Left lung (tissue), 10 donors: ENCODE results near the gene MTHFD1L. TPM values are rescaled to one million over a fixed set of nuclear protein-coding genes. Genes with fewer than 3 reads are reported as not detected.
A peak's percentile ranks its signal among the peaks of the same experiment; 100 is the strongest.

ENCODE experiments used
- ATAC-seq: fragments of 200-7000 bp; cut with Tn5 transposase; one replicate; pipeline ENCODE4 v1.9.1; 2020; ENCODE audit warnings: moderate library complexity
- DNase-seq, 4 donors: peaks; one replicate each; pipeline ENCODE4 v3.0.0-alpha.2; 2013 to 2020
- H3K27ac ChIP-seq, 2 donors: fragments of 200-600 bp; sonication (generic) in 1 of 2; one replicate each; pipeline versions ENCODE4 v1.5.0 to v1.8.0; 2020 to 2021
- H3K27me3 ChIP-seq, 2 donors: fragments of 200-600 bp; sonication (generic) in 1 of 2; one replicate each; pipeline versions ENCODE4 v1.5.0 to v1.8.0; 2020 to 2021
- H3K36me3 ChIP-seq, 2 donors: fragments of 200-600 bp; sonication (generic) in 1 of 2; one replicate each; pipeline versions ENCODE4 v1.5.0 to v1.8.0; 2020 to 2021
- H3K4me1 ChIP-seq, 2 donors: fragments of 200-600 bp; one replicate each; pipeline ENCODE4 v1.8.0; 2021
- H3K4me3 ChIP-seq, 2 donors: fragments of 200-600 bp; sonication (generic) in 1 of 2; one replicate each; pipeline versions ENCODE4 v1.5.0 to v1.8.0; 2020 to 2021; ENCODE audit warnings: mild to moderate bottlenecking in 1 of 2
- H3K9me3 ChIP-seq, 2 donors: fragments of 200-600 bp; sonication (generic) in 1 of 2; one replicate each; pipeline versions ENCODE4 v1.5.0 to v1.8.0; 2020 to 2021
- intact Hi-C, 2 donors: fragments of 100-400 bp; cut with DNase I; formaldehyde crosslinking; loops; one replicate each; pipeline versions ENCODE4 v1.11.2 to v1.14.2; 2022
- polyA plus RNA-seq, 6 donors: library from polyadenylated mRNA; unstranded; fragments of 120-200 nt; gene quantifications; one replicate each; pipeline ENCODE4 v1.2.1, GENCODE V29; 2013; ENCODE audit not compliant: insufficient read length in 6 of 6
- total RNA-seq, 2 donors: library from RNA; stranded (reverse); fragmentation: NEBNext Ultra II Directional; extraction: Animal tissue kit (Norgen Biotek cat#: 25700); gene quantifications; one replicate each; pipeline ENCODE4 v1.2.1, GENCODE V29; 2021
- TF ChIP-seq, protein P1 (sequence below), 2 donors: fragments of 200-600 bp; sonication (generic) in 1 of 2; IDR thresholded peaks; one replicate each; pipeline versions ENCODE4 v1.5.0 to v1.8.0; 2021; ENCODE audit warnings: antibody characterized with exemption in 2 of 2
- donor health status: DM: no; HTN: yes; CAD: no.
- donor health status: DM: no; HTN: no; CAD: no.

MTHFD1L gene
- total and polyA plus RNA-seq, 8 donors = 11.9 to 38.2 (median 16.0) TPM

DNA sequence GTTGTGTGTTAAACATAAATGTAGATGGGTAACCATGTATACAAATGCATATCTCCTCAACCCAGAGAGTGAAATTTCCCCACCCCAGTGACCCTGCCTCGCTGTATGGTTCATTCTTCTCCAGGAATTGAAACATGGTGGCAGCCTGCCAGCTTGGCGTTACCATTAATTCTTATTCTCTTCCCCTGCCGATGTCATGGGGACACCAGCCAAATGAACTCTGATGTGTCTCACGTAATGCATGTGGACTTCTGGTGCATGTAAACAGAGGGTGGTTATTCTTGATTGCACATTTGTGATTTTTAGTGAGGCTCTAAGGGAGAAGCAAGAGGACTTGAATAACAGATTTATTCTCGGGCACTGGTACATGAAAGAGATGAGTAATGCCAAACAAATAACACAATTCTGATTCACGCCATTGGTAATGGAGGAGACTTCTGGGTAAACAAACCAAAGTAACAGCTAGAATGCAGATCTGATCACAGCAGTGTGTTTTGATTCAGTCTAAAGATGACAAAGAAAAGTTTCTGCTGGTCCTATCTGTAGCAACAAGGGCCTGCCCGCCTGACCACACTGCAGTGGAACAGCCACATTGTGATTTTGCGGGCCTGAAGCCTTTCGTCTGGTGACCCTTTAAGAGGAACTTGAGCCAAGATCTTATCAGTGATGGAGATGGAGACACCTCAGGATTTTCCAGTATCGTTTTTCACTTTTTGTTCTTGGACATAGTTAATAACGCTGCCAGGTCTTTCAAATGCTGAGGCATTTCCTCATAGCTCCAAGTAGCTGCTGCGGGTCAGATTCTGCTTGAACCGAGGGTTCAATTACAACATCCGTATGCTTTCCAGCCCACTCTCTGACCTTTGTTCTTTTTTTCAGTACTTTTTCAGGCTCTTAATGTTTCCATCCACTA lies 202.4 kb downstream of the MTHFD1L start:
- Histone ChIP-seq H3K9me3 (no peaks in the 10 kb centered on the region), H3K4me3 (no peak overlapping the region), H3K36me3 (no peaks in the 10 kb centered on the region), H3K4me1 (peaks cover 8 to 19% of the 10 kb centered on the region in 2 donors), H3K27ac (peak overlapping the region; percentile 39 to 58), H3K27me3 (no peaks in the 10 kb centered on the region)
- TF ChIP-seq, protein P1, sequence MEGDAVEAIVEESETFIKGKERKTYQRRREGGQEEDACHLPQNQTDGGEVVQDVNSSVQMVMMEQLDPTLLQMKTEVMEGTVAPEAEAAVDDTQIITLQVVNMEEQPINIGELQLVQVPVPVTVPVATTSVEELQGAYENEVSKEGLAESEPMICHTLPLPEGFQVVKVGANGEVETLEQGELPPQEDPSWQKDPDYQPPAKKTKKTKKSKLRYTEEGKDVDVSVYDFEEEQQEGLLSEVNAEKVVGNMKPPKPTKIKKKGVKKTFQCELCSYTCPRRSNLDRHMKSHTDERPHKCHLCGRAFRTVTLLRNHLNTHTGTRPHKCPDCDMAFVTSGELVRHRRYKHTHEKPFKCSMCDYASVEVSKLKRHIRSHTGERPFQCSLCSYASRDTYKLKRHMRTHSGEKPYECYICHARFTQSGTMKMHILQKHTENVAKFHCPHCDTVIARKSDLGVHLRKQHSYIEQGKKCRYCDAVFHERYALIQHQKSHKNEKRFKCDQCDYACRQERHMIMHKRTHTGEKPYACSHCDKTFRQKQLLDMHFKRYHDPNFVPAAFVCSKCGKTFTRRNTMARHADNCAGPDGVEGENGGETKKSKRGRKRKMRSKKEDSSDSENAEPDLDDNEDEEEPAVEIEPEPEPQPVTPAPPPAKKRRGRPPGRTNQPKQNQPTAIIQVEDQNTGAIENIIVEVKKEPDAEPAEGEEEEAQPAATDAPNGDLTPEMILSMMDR (IDR thresholded peaks at IDR 0.05) = no peak
- ATAC-seq = peak; percentile 67
- intact Hi-C loops = no loop called here
- peak in 2 of 4 donors; percentile 83 to 88 for DNase-seq

DNA sequence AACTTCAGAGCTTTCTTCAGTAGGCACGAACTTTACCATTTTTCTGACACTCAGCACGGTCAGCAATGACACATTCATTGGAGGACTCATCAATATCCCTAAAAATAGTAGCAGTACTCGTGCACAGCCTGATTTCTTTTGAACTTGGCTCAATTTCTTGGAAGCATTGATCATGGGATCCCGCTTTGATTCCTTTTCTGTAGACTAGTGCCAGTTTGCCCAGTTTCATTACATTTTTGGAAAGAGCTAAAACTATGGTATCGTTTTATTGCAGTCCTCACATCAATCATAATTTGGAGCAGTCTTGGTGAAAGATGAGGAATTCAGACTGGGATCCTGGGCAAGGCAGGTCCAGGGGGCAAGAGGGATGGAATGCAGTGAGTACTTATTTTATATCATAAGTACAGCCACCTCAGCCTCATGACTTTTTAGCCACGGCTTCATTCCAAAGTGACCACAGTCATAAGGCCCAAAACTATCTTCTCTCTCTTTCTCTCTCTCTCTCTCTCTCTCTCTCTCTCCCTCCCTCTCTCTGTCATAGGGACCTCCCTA lies 203.3 kb downstream of the MTHFD1L start:
- TF ChIP-seq, protein P1 (IDR thresholded peaks at IDR 0.05) = no peak
- Histone ChIP-seq H3K27ac (peak overlapping the region; percentile 39 to 58), H3K4me1 (peaks cover 8 to 19% of the 10 kb centered on the region in 2 donors), H3K36me3 (no peaks in the 10 kb centered on the region), H3K27me3 (no peaks in the 10 kb centered on the region), H3K4me3 (no peak overlapping the region), H3K9me3 (no peaks in the 10 kb centered on the region)
- intact Hi-C loops = no loop called here
- DNase-seq (no peak), ATAC-seq (no peak)

DNA sequence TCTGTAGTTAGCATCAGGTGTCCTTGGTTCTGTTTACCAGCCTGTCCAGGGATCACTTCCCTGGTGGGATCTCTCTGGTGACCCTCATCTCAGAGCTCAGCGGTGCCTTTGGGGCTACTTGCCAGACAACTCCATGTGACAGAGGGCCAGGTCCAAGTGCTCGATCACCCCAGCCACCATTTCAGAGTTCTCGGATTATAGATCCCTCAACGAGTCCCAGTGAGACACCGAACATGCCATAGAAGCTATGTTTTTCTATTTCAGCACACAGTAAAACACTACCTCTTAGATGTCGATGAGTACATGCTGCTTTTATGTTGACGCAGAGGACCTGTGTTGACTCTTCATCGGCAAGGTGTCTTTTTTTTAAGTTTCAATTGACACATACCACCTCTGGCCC lies 204.1 kb downstream of the MTHFD1L start:
- TF ChIP-seq, protein P1 (IDR thresholded peaks at IDR 0.05) = no peak
- Histone ChIP-seq H3K27ac (peak overlapping the region in 1 of 2 donors; percentile 58), H3K4me3 (no peak overlapping the region), H3K36me3 (no peaks in the 10 kb centered on the region), H3K4me1 (peaks cover 8 to 19% of the 10 kb centered on the region in 2 donors), H3K27me3 (no peaks in the 10 kb centered on the region), H3K9me3 (no peaks in the 10 kb centered on the region)
- DNase-seq (no peak), ATAC-seq (no peak)
- intact Hi-C loops = no loop called here

DNA sequence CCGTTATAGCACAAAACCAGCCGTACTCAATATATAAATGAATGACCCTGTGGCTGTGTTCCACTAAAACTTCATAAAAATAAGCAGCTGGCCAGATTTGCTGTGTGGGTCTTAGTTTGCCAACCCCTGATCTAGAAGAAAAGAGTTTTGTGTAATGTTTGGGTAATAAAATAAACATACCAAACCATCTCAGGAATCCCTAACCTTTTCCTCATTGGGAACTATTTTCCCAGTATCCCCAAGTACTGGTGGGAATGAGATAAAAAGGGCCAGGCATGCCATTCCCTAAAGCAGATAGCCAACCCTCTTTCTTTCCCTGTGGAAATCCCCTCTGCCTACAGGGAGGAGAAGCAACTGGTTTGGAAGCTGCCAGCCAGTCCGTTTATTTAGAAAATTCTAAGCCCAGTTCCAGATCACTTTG lies 205.1 kb downstream of the MTHFD1L start:
- TF ChIP-seq, protein P1 (IDR thresholded peaks at IDR 0.05) = no peak
- DNase-seq = peak in 1 of 4 donors; percentile 31

DNA sequence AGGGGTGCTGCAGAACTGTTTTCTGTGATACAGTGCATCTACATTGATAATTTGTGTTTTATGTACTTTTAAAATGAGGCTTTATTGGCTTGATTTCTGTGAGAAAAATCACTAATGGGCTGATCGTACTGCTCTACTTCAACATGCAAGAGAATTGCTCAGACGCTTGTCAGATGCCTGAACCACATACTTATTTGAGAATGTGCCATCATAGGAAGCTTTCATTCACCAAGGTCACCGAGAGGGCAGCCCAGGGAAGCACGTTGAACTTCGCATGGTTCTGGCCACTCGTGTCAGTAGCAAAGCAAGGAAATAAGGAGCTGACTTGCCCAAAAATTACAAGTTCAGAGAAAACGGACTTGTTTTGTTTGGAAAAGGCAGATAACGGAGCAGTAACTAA lies 205.8 kb downstream of the MTHFD1L start:
- DNase-seq (peak in 2 of 4 donors; percentile 79 to 88), ATAC-seq (peak; percentile 42)
- Histone ChIP-seq H3K4me3 (no peak overlapping the region), H3K36me3 (no peaks in the 10 kb centered on the region), H3K4me1 (peaks cover 8 to 19% of the 10 kb centered on the region in 2 donors), H3K27me3 (no peaks in the 10 kb centered on the region), H3K9me3 (peaks cover 0 to 5% of the 10 kb centered on the region in 2 donors), H3K27ac (peak overlapping the region; percentile 23 to 35)
- intact Hi-C loops = no loop called here
- TF ChIP-seq, protein P1 (IDR thresholded peaks at IDR 0.05) = no peak

More for the DNA sequence above, 205.1 kb downstream of the MTHFD1L start:
- Histone ChIP-seq H3K36me3 (no peaks in the 10 kb centered on the region), H3K4me3 (no peak overlapping the region), H3K27me3 (no peaks in the 10 kb centered on the region), H3K4me1 (peaks cover 8 to 19% of the 10 kb centered on the region in 2 donors), H3K9me3 (peaks cover 0 to 5% of the 10 kb centered on the region in 2 donors), H3K27ac (peak overlapping the region; percentile 23 to 35)
- intact Hi-C loops = no loop called here
- no peak for ATAC-seq
